GM13977 (cell line): ENCODE results near the gene KRT40.
"Not testable (repeated sequence)": the region's sequence is repeated elsewhere in the genome, so short reads cannot be mapped to it uniquely, and the experiment has no call there.

Experiments used
- DNase-seq: peaks from one replicate; pipeline ENCODE4 v3.0.0; 2012; ENCODE audit warnings: low spot score
- in situ Hi-C: fragments of 300-500 bp; cut with MboI; formaldehyde crosslinking; loops from one replicate; pipeline ENCODE4 v1.12.0; 2022; ENCODE audit warnings: low sequenced_read_pairs, low pct_unique_long_range_greater_than_20kb, mixed read lengths, inconsistent platforms; ENCODE audit not compliant: unreplicated experiment
- TF ChIP-seq, protein P1 (sequence below): IDR thresholded peaks from 2 replicates; pipeline ENCODE4 v1.5.1; 2012; ENCODE audit warnings: mild to moderate bottlenecking, control low read depth; ENCODE audit not compliant: insufficient read depth; ENCODE audit errors: extremely low read depth, missing control alignments

The KRT40 gene

GRCh38 chr17:41009936-41010335 is 25.8 kb upstream of the KRT40 start:
- TF ChIP-seq, protein P1, sequence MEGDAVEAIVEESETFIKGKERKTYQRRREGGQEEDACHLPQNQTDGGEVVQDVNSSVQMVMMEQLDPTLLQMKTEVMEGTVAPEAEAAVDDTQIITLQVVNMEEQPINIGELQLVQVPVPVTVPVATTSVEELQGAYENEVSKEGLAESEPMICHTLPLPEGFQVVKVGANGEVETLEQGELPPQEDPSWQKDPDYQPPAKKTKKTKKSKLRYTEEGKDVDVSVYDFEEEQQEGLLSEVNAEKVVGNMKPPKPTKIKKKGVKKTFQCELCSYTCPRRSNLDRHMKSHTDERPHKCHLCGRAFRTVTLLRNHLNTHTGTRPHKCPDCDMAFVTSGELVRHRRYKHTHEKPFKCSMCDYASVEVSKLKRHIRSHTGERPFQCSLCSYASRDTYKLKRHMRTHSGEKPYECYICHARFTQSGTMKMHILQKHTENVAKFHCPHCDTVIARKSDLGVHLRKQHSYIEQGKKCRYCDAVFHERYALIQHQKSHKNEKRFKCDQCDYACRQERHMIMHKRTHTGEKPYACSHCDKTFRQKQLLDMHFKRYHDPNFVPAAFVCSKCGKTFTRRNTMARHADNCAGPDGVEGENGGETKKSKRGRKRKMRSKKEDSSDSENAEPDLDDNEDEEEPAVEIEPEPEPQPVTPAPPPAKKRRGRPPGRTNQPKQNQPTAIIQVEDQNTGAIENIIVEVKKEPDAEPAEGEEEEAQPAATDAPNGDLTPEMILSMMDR: no peak
- in situ Hi-C loops: no loop called here
- no peak for DNase-seq

DNA sequence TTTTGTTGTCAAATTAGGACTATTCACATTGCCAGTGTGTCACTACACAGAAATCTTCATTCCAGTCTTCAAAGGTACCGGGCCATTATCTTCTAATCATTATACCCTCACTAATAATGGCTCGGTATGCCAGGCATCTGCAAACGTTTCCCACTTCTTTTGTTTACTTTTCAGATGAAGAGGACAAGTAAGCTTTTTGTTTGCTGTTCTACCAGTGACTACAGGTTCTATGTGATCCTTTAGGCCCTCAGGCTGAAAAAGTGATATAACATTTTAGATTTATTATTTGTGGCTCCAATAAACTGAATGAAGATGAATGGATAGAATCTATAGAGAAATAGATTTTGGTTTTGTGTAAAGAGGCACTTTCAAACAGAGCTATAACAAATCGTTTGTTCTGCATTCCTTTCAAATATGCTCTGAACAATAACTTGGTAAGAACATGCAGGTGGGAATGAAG is 25.2 kb upstream of the KRT40 start:
- in situ Hi-C loops: no loop called here
- DNase-seq: no peak
- TF ChIP-seq, protein P1: no peak

DNA sequence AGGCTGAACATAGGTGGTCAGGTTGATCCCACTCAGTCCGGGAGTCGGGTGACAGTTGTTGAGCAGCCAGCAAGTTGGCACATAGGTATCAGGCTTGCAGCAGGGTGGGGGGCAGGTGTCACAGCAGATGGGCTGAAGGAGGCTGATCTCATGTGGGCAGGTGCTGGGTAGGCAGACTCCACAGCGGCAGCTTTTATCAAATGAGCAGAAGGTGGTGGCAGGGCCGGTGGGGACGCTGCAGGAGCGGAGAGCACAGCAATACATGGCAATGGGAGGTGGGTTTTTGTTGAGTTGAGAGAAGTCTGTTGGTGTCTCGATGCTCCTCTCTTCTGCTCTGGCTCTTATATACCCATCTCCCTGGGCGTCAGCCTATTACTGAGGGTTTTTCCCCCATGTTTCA is 24.7 kb upstream of the KRT40 start, which contains the start of gene KRTAP3-1:
Gene KRTAP3-1 (minus strand): TSS at position 318 of the 400 bp plus-strand sequence. CDS start 54 bp downstream, at position 264.
- in situ Hi-C loops: no loop called here
- TF ChIP-seq, protein P1: no peak
- DNase-seq: no peak

DNA sequence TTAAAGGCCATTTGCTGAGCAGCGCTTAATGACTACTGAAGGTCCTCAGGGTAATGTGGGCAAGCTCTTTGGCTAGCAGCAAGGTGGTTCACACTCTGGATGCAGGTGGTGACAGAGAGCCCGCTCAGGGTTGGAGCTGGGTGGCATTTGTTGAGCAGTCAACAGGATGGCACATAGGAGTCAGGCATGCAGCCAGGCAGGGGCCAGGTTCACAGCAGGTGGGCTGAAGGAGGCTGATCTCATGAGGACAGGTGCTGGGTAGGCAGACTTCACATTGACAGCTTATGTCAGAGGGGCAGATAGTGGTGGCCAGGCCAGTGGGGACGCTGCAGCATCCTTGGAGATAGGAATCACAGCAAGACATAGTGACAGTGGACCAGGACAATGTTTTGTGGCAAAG is 20.3 kb upstream of the KRT40 start:
- in situ Hi-C loops: no loop called here
- TF ChIP-seq, protein P1: no peak
- no peak for DNase-seq

DNA sequence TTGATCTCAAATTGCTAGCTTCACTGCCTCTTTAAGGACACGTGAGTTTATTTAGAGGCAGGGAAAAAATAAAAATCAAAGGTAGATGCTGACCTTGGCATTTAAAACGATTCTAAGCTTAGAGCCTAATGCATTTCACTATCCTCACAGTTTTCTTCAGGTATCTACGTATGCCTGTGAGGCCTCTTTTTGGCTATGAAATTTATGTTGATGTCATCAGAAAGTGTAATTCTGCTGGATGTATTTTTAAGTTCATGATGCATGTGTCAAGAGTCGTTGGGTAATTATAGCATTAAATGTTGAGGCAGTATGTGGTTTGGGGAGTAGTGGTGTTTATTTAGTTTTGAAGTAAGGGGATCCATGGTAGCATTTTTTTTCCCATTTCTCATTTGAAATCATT is 19.8 kb upstream of the KRT40 start:
- TF ChIP-seq, protein P1: no peak
- DNase-seq: no peak
- in situ Hi-C loops: no loop called here

- TF ChIP-seq, protein P1: no peak
- no peak for DNase-seq
- in situ Hi-C loops: no loop called here
Measured at GRCh38 chr17:41002814-41003213, 18.7 kb upstream of the KRT40 start.

GRCh38 chr17:41001795-41002194 is 17.7 kb upstream of the KRT40 start:
- no peak for DNase-seq
- TF ChIP-seq, protein P1: no peak
- in situ Hi-C loops: no loop called here

GRCh38 chr17:40999563-40999962 is 15.4 kb upstream of the KRT40 start, which contains the start of gene KRTAP3-2:
KRTAP3-2 (minus strand) TSS chr17:40999906; CDS start chr17:40999853, 53 bp downstream.
- DNase-seq, in situ Hi-C loops: not testable (repeated sequence)
